ENCODE data around the gene ZNF189.

Gene ZNF189

DNA sequence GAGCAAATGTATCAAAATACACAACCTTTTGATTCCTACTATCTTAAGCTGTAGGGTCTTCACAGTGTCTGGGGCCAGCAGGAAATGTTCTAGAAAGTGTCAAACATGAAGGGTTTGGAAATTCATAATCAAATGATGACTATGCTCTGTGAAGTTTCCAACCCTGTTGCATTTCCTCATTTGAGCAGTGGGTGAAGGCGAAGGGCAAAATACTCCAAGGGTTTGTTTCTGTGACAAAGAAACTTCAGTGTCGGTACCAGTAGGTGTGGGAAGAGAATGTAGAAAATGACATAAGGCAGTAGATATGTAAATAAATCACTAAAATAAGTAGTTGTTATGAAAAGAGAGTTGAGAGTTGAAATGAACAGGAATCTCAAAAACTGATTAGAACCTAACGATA lies 36.3 kb downstream of the ZNF189 start:
- H3K9me3 ChIP-seq (ENCODE audit: control insufficient read depth, low read length), result no peaks in the 10 kb centered on the region
- no peaks in the 10 kb centered on the region for H3K4me1 ChIP-seq (ENCODE audit: control insufficient read depth, insufficient read depth, low read length)
- H3K4me3 ChIP-seq (ENCODE audit: insufficient read depth, low read depth, low read length), result no peak overlapping the region
- H3K27ac ChIP-seq (ENCODE audit: insufficient read depth, low read depth, low read length, poor library complexity, severe bottlenecking), result no peak overlapping the region
- no peaks in the 10 kb centered on the region for H3K27me3 ChIP-seq (ENCODE audit: control insufficient read depth, insufficient read depth, low read length, poor library complexity, severe bottlenecking)
- WGBS, 2 experiments, result 92% methylated on average over 3 of the region's 3 CpGs
- H3K36me3 ChIP-seq (ENCODE audit: control insufficient read depth, insufficient read depth, low read length), result no peaks in the 10 kb centered on the region

DNA sequence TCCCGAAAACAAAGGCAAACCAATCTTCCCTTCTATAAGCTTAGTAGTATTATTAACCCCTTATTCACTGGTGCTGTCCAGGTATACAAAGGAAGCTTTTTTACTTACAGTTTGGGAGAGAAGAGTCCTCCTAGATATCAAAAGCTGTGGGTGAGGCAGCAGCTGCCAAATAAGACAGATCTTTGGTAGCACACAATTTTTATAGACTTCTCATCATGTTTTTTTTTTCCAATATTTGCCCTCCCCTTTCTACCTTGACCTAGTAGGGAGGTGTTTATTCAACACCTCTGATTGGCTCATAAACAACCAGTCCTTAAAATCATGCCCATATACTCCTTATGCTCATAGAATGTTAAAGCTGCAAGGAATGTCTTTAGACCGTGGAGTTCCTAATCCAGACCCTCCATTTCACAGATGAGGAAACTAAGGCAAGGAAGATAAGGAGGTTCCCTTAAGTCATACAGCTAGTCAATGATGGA lies 37.0 kb downstream of the ZNF189 start, which contains the start of gene ALDOB:
Gene ALDOB, minus strand, starts transcription at position 174 of the 479 bp plus-strand sequence. CDS start 4,887 bp downstream, outside the sequence.
- Histone ChIP-seq H3K27ac (ENCODE audit: insufficient read depth, low read depth, low read length, poor library complexity, severe bottlenecking) (no peak within 1 kb of the TSS), H3K9me3 (ENCODE audit: control insufficient read depth, low read length) (no peaks in the 10 kb centered on the region), H3K27me3 (ENCODE audit: control insufficient read depth, insufficient read depth, low read length, poor library complexity, severe bottlenecking) (no peaks in the 10 kb centered on the region), H3K4me1 (ENCODE audit: control insufficient read depth, insufficient read depth, low read length) (no peaks in the 10 kb centered on the region), H3K36me3 (ENCODE audit: control insufficient read depth, insufficient read depth, low read length) (no peaks in the 10 kb centered on the region), H3K4me3 (ENCODE audit: insufficient read depth, low read depth, low read length) (no peak within 1 kb of the TSS)
- 88 to 97% methylated on average over 2 of the region's 2 CpGs for WGBS, 2 experiments

DNA sequence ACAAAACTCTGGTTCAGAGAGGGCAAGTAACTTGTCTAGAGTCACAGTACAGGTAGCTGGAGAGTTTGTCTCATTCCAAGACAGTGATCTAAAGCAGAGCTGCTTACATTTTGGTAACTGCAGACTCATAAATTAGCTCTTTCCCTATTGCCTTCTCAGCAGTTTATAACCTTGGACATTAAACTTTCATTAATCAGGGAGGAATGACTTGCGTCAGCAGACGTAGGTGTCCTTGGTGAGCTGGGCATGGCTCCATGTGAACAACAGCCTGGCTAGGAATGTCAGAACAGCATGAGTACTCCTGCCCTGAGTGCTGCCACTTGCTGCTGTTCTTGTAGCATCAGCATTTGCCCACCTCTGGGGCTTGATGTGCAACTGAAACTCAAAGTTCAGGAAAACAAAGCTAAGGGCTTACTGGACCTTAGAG lies 39.2 kb downstream of the ZNF189 start:
- H3K4me1 ChIP-seq (ENCODE audit: control insufficient read depth, insufficient read depth, low read length), result no peaks in the 10 kb centered on the region
- H3K36me3 ChIP-seq (ENCODE audit: control insufficient read depth, insufficient read depth, low read length), result no peaks in the 10 kb centered on the region
- WGBS, 2 experiments, result 90 to 96% methylated on average over 2 of the region's 2 CpGs
- H3K4me3 ChIP-seq (ENCODE audit: insufficient read depth, low read depth, low read length), result no peak overlapping the region
- no peaks in the 10 kb centered on the region for H3K9me3 ChIP-seq (ENCODE audit: control insufficient read depth, low read length)
- no peaks in the 10 kb centered on the region for H3K27me3 ChIP-seq (ENCODE audit: control insufficient read depth, insufficient read depth, low read length, poor library complexity, severe bottlenecking)
- H3K27ac ChIP-seq (ENCODE audit: insufficient read depth, low read depth, low read length, poor library complexity, severe bottlenecking), result no peak overlapping the region

DNA sequence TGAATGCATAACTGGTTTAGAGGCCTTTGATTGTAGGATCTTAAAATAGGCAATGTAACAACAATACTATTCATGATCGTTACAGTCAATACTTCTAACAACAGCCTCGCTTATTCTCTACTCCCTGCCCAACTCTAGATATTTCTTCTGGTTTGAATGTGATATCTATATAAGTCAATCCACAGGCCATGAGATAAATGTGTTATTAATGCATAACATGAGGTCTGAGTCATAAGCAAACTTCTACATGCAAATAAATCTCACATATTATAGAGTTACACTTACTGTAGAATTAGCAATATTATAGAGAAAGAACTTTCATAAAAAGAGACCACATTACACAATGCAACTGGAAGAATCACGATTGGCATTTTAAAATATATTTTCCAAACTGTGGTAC lies 39.9 kb downstream of the ZNF189 start:
- H3K27ac ChIP-seq (ENCODE audit: insufficient read depth, low read depth, low read length, poor library complexity, severe bottlenecking), result no peak overlapping the region
- no peaks in the 10 kb centered on the region for H3K9me3 ChIP-seq (ENCODE audit: control insufficient read depth, low read length)
- no peaks in the 10 kb centered on the region for H3K36me3 ChIP-seq (ENCODE audit: control insufficient read depth, insufficient read depth, low read length)
- H3K4me3 ChIP-seq (ENCODE audit: insufficient read depth, low read depth, low read length), result no peak overlapping the region
- H3K4me1 ChIP-seq (ENCODE audit: control insufficient read depth, insufficient read depth, low read length), result no peaks in the 10 kb centered on the region
- no peaks in the 10 kb centered on the region for H3K27me3 ChIP-seq (ENCODE audit: control insufficient read depth, insufficient read depth, low read length, poor library complexity, severe bottlenecking)
- WGBS, 2 experiments, result 100% methylated on average over 1 of the region's 3 CpGs; no CpG with 5 or more reads in 1 of the 2 experiments

DNA sequence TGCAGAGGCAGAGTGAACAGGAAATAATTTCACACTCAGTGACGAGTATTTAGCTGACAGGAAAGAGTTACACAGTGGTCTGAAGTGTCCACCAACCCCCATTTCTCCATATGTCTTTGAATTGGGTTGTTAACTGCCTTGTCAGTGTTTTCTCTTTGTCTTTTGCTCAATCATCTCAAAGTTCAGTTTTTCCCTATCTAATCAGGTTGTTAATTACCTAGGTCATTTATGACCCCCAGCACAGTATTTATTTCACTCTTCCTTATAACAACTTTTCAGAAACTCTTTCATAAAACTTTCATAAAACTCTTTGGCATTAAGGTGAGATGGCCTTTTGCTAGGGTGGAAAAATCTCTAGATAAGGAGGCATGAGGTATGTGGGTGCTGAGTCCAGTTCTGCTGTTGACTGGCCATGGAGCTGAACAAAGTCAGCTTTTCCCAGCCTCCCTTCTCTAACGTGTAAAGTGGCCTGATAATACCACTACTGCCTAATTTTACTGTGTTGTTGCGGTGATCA lies 42.1 kb downstream of the ZNF189 start:
- no peaks in the 10 kb centered on the region for H3K36me3 ChIP-seq (ENCODE audit: control insufficient read depth, insufficient read depth, low read length)
- no peak overlapping the region for H3K4me3 ChIP-seq (ENCODE audit: insufficient read depth, low read depth, low read length)
- no peaks in the 10 kb centered on the region for H3K4me1 ChIP-seq (ENCODE audit: control insufficient read depth, insufficient read depth, low read length)
- no peaks in the 10 kb centered on the region for H3K9me3 ChIP-seq (ENCODE audit: control insufficient read depth, low read length)
- H3K27ac ChIP-seq (ENCODE audit: insufficient read depth, low read depth, low read length, poor library complexity, severe bottlenecking), result no peak overlapping the region
- no peaks in the 10 kb centered on the region for H3K27me3 ChIP-seq (ENCODE audit: control insufficient read depth, insufficient read depth, low read length, poor library complexity, severe bottlenecking)
- 87 to 88% methylated on average over 2 to 3 of the region's 3 CpGs for WGBS, 2 experiments

DNA sequence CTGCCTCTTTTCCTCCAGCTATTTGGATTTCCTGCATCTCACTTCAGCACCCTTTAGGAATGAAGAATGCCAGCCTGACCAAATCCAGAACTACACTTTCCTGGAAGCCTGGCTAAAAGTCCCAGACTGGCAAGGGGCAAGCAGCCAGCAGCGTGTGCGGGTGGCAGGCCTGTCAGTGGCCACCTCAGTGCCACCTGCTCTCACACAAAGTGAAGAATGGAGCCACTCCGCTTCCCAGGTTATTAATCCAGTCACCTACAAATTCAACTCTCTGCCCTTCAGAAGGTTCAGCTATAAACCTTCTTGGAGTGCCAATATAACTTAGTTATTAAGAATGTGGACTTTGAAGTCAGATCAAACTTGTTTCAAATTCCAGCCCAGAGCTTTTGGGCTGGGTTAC lies 43.7 kb downstream of the ZNF189 start:
- no peak overlapping the region for H3K27ac ChIP-seq (ENCODE audit: insufficient read depth, low read depth, low read length, poor library complexity, severe bottlenecking)
- WGBS, 2 experiments, result 95% methylated on average over 3 of the region's 3 CpGs

DNA sequence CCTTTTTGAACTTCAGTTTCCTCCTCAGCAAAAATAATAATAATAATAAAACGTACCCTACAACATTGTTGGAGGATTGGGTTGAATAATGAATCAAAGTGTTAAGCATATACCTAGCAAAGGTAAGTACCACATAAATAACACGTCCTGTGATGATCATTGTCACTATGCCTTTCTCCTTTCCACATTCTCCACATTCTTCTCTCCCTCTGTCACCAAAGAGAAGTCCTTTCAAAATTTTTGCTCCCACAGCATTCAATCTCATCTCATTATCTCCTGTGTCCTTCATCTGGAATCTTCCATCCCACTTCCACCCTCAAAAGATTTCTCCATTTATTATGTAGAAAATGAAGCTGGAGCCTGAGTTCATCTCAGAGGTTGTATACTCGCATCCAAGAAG lies 44.1 kb downstream of the ZNF189 start:
- H3K27ac ChIP-seq (ENCODE audit: insufficient read depth, low read depth, low read length, poor library complexity, severe bottlenecking), result no peak overlapping the region
- H3K9me3 ChIP-seq (ENCODE audit: control insufficient read depth, low read length), result no peaks in the 10 kb centered on the region
- no peaks in the 10 kb centered on the region for H3K4me1 ChIP-seq (ENCODE audit: control insufficient read depth, insufficient read depth, low read length)
- H3K36me3 ChIP-seq (ENCODE audit: control insufficient read depth, insufficient read depth, low read length), result no peaks in the 10 kb centered on the region
- 40 to 84% methylated on average over 1 to 2 of the region's 3 CpGs for WGBS, 2 experiments
- no peak overlapping the region for H3K4me3 ChIP-seq (ENCODE audit: insufficient read depth, low read depth, low read length)
- H3K27me3 ChIP-seq (ENCODE audit: control insufficient read depth, insufficient read depth, low read length, poor library complexity, severe bottlenecking), result no peaks in the 10 kb centered on the region

More for the DNA sequence above, 43.7 kb downstream of the ZNF189 start:
- Histone ChIP-seq H3K27me3 (ENCODE audit: control insufficient read depth, insufficient read depth, low read length, poor library complexity, severe bottlenecking) (no peaks in the 10 kb centered on the region), H3K4me1 (ENCODE audit: control insufficient read depth, insufficient read depth, low read length) (no peaks in the 10 kb centered on the region), H3K4me3 (ENCODE audit: insufficient read depth, low read depth, low read length) (no peak overlapping the region), H3K9me3 (ENCODE audit: control insufficient read depth, low read length) (no peaks in the 10 kb centered on the region), H3K36me3 (ENCODE audit: control insufficient read depth, insufficient read depth, low read length) (no peaks in the 10 kb centered on the region)

DNA sequence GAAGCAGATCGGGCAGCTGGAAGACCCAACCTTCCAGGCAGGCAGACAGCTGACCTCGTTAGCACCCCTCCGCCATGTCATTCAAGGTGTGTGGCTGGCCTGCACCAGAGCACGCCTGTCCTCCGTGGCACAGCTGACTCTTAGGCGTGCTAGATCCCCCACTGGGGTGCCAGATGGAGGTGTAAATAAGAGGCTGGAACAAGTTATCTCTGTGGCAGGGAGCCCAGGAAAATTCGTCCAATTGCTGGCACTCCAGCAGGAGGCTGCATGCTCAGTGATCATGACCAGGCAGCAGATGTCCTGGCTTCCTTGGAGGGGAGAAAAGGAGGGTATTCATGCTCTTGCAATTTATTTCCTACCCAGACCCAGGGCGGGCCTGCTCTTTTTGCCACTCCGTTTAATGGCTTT lies 44.7 kb downstream of the ZNF189 start:
- H3K4me1 ChIP-seq (ENCODE audit: control insufficient read depth, insufficient read depth, low read length), result no peaks in the 10 kb centered on the region
- no peaks in the 10 kb centered on the region for H3K36me3 ChIP-seq (ENCODE audit: control insufficient read depth, insufficient read depth, low read length)
- no peak overlapping the region for H3K4me3 ChIP-seq (ENCODE audit: insufficient read depth, low read depth, low read length)
- no peaks in the 10 kb centered on the region for H3K27me3 ChIP-seq (ENCODE audit: control insufficient read depth, insufficient read depth, low read length, poor library complexity, severe bottlenecking)
- 86 to 89% methylated on average over 9 of the region's 9 CpGs for WGBS, 2 experiments
- no peaks in the 10 kb centered on the region for H3K9me3 ChIP-seq (ENCODE audit: control insufficient read depth, low read length)
- H3K27ac ChIP-seq (ENCODE audit: insufficient read depth, low read depth, low read length, poor library complexity, severe bottlenecking), result no peak overlapping the region

DNA sequence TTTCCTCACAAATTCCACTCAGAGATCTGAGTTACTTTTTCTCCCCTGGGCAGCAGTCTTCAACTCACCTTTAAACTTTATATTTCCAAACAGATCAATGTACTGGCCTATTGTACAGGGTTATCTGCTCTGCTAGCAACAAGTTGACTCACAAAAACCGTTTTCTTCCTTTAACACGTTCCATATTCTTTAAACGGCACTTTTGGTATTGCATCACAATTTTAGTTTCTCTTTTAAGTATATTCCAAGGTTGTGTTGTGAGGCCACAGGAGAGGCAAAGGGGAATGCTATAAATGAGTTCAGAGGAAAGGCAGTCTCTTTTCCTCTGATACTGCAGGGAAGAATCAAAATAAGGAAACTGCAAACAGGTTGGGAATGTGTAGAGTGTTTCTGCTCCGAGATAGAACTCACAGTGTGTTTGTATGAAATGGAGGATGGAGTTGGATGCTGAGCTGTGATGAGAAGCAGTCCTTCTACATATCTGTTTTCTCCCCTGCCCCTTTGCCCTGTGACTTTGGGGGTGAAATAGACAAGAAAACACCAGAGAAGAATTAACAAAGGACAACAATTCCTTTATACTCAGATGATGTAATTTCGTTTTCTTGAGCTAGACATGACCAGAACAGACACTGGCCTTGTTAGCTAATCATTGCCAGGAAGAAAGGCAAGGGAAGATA lies 46.8 kb downstream of the ZNF189 start:
- Histone ChIP-seq H3K27me3 (ENCODE audit: control insufficient read depth, insufficient read depth, low read length, poor library complexity, severe bottlenecking) (no peaks in the 10 kb centered on the region), H3K9me3 (ENCODE audit: control insufficient read depth, low read length) (no peaks in the 10 kb centered on the region), H3K36me3 (ENCODE audit: control insufficient read depth, insufficient read depth, low read length) (no peaks in the 10 kb centered on the region), H3K4me3 (ENCODE audit: insufficient read depth, low read depth, low read length) (no peak overlapping the region), H3K27ac (ENCODE audit: insufficient read depth, low read depth, low read length, poor library complexity, severe bottlenecking) (no peak overlapping the region), H3K4me1 (ENCODE audit: control insufficient read depth, insufficient read depth, low read length) (no peaks in the 10 kb centered on the region)
- WGBS, 2 experiments, result 90 to 92% methylated on average over 3 to 5 of the region's 5 CpGs

DNA sequence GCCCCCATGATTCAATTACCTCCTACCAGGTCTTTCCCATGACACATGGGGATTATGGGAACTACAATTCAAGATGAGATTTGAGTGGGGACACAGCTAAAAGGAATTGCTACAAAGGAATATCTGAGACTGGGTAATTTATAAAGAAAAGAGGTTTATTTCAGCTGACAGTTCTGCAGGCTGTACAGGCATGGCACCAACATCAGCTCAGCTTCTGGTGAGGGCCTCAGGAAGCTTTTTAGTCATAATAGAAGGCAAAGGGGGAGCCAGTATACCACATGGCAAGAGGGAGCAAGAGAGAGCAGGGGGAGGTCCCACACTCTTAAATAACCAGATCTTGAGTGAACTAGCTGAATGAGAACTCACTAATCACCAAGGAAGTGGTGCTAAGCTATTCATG lies 48.1 kb downstream of the ZNF189 start:
- H3K27me3 ChIP-seq (ENCODE audit: control insufficient read depth, insufficient read depth, low read length, poor library complexity, severe bottlenecking), result no peaks in the 10 kb centered on the region
- H3K4me1 ChIP-seq (ENCODE audit: control insufficient read depth, insufficient read depth, low read length), result no peaks in the 10 kb centered on the region
- no peaks in the 10 kb centered on the region for H3K9me3 ChIP-seq (ENCODE audit: control insufficient read depth, low read length)
- no peaks in the 10 kb centered on the region for H3K36me3 ChIP-seq (ENCODE audit: control insufficient read depth, insufficient read depth, low read length)
- H3K27ac ChIP-seq (ENCODE audit: insufficient read depth, low read depth, low read length, poor library complexity, severe bottlenecking), result no peak overlapping the region
- H3K4me3 ChIP-seq (ENCODE audit: insufficient read depth, low read depth, low read length), result no peak overlapping the region
